ENCODE measurements around the gene FAM98C. TPM values are rescaled to one million over a fixed set of nuclear protein-coding genes. Genes with fewer than 3 reads are reported as not detected.

The FAM98C gene
- polyA plus RNA-seq, 1 donor (not counting 4 experiments of a cell fraction or from before 2014, with no cell fraction given) = 5.8 TPM

GRCh38 chr19:38370299-38370698, 32.6 kb upstream of the FAM98C start:
- Histone ChIP-seq H3K4me2 (ENCODE audit: control insufficient read depth, extremely low read depth, insufficient read depth, low read depth, low read length) (no peak overlapping the region), H3K27ac (ENCODE audit: control insufficient read depth, insufficient read depth, low read length) (no peak overlapping the region), H3K36me3 (ENCODE audit: control insufficient read depth in 2 of 2, extremely low read depth in 1 of 2, insufficient read depth in 2 of 2, low read length in 2 of 2) (no peaks in the 10 kb centered on the region), H4K20me1 (ENCODE audit: control insufficient read depth, extremely low read depth, insufficient read depth, low read length) (no peaks in the 10 kb centered on the region), H3K4me3 (ENCODE audit: control insufficient read depth in 2 of 3, extremely low read depth in 1 of 3, insufficient read depth in 2 of 3, low read depth in 1 of 3, low read length in 3 of 3) (no peak overlapping the region), H3K9me1 (ENCODE audit: control insufficient read depth, extremely low read depth, insufficient read depth, low read length) (no peaks in the 10 kb centered on the region), H3K27me3 (ENCODE audit: control insufficient read depth, extremely low read depth, insufficient read depth, low read length) (no peaks in the 10 kb centered on the region), H3K79me2 (ENCODE audit: control insufficient read depth, insufficient read depth, low read length) (peaks cover 6% of the 10 kb centered on the region), H3K9me3 (ENCODE audit: control insufficient read depth, low read depth, low read length) (no peaks in the 10 kb centered on the region), H3K9ac (ENCODE audit: control insufficient read depth, extremely low read depth, insufficient read depth, low read length) (no peak overlapping the region), H3K4me1 (ENCODE audit: control insufficient read depth, extremely low read depth, insufficient read depth, low read length) (no peaks in the 10 kb centered on the region), H2AFZ (ENCODE audit: control insufficient read depth, low read length) (no peak overlapping the region)
- TF ChIP-seq EZH2 (IDR thresholded peaks at IDR 0.05; ENCODE audit: low read length) = no peak
- TF ChIP-seq, protein P1, sequence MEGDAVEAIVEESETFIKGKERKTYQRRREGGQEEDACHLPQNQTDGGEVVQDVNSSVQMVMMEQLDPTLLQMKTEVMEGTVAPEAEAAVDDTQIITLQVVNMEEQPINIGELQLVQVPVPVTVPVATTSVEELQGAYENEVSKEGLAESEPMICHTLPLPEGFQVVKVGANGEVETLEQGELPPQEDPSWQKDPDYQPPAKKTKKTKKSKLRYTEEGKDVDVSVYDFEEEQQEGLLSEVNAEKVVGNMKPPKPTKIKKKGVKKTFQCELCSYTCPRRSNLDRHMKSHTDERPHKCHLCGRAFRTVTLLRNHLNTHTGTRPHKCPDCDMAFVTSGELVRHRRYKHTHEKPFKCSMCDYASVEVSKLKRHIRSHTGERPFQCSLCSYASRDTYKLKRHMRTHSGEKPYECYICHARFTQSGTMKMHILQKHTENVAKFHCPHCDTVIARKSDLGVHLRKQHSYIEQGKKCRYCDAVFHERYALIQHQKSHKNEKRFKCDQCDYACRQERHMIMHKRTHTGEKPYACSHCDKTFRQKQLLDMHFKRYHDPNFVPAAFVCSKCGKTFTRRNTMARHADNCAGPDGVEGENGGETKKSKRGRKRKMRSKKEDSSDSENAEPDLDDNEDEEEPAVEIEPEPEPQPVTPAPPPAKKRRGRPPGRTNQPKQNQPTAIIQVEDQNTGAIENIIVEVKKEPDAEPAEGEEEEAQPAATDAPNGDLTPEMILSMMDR (optimal IDR thresholded peaks at IDR 0.05 in 1 of 3, IDR thresholded peaks at IDR 0.05 in 1 of 3, conservative IDR thresholded peaks at IDR 0.05 in 1 of 3; ENCODE audit: extremely low read depth in 1 of 3, insufficient read depth in 2 of 3, low read length in 3 of 3) = no peak
- dilution Hi-C loops (cut with MboI; ENCODE audit: extremely low pct_ligation_motif_present, low sequenced_read_pairs) = no loop called here
- no peak for FAIRE-seq
- no peak for DNase-seq (ENCODE audit: low read depth, low spot score)

DNA sequence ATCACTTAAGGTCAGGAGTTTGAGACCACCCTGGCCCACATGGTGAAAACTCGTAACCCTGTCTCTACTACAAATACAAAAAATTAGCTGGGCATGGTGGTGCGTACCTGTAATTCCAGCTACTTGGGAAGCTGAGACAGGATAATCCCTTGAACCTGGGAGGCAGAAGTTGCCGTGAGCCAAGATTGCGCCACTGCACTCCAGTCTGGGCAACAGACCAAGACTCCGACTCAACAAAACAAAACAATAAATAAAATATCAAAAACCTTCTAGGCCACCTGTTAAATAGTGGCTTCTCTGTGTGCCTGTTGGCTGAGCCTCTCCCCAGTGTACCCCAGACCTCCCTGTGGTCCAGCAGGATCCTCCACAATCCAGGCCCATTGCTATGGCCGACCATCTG, 31.8 kb upstream of the FAM98C start:
- dilution Hi-C loops (cut with MboI; ENCODE audit: extremely low pct_ligation_motif_present, low sequenced_read_pairs) = no loop called here
- no peak for DNase-seq (ENCODE audit: low read depth, low spot score)
- FAIRE-seq = no peak

DNA sequence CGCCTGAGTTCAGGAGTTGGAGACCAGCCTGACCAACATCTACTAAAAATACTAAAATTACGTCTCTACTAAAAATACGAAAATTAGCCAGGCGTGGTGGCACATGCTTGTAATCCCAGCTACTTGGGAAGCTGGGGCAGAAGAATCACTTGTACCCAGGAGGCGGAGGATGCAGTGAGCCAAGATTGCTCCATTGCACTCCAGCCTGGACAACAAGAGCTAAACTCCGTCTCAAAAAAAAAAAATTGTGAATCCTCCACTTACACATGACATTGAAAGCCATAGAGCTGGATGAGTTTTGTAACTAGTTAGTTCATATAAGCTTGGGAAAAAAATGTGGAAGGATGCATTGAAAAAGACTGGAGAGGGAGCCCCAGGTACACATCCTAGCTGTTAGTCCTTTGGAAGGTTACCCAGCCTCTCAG, 29.0 kb upstream of the FAM98C start:
- FAIRE-seq = no peak
- H3K4me2 ChIP-seq (ENCODE audit: control insufficient read depth, extremely low read depth, insufficient read depth, low read depth, low read length) = peak overlapping the region; percentile 82
- peaks cover 34% of the 10 kb centered on the region for H3K79me2 ChIP-seq (ENCODE audit: control insufficient read depth, insufficient read depth, low read length)
- no peaks in the 10 kb centered on the region for H4K20me1 ChIP-seq (ENCODE audit: control insufficient read depth, extremely low read depth, insufficient read depth, low read length)
- TF ChIP-seq, protein P1 (optimal IDR thresholded peaks at IDR 0.05 in 1 of 3, IDR thresholded peaks at IDR 0.05 in 1 of 3, conservative IDR thresholded peaks at IDR 0.05 in 1 of 3; ENCODE audit: extremely low read depth in 1 of 3, insufficient read depth in 2 of 3, low read length in 3 of 3) = no peak
- TF ChIP-seq EZH2 (IDR thresholded peaks at IDR 0.05; ENCODE audit: low read length) = no peak
- peaks cover 14% of the 10 kb centered on the region for H3K4me1 ChIP-seq (ENCODE audit: control insufficient read depth, extremely low read depth, insufficient read depth, low read length)
- H2AFZ ChIP-seq (ENCODE audit: control insufficient read depth, low read length) = peak overlapping the region; percentile 95
- peak overlapping the region; percentile 84 for H3K27ac ChIP-seq (ENCODE audit: control insufficient read depth, insufficient read depth, low read length)
- H3K9ac ChIP-seq (ENCODE audit: control insufficient read depth, extremely low read depth, insufficient read depth, low read length) = peak overlapping the region; percentile 97
- DNase-seq (ENCODE audit: low read depth, low spot score) = no peak
- peaks cover 8 to 11% of the 10 kb centered on the region in 2 experiments for H3K36me3 ChIP-seq (ENCODE audit: control insufficient read depth in 2 of 2, extremely low read depth in 1 of 2, insufficient read depth in 2 of 2, low read length in 2 of 2)
- peak overlapping the region; percentile 67 to 83 (median 75) for H3K4me3 ChIP-seq (ENCODE audit: control insufficient read depth in 2 of 3, extremely low read depth in 1 of 3, insufficient read depth in 2 of 3, low read depth in 1 of 3, low read length in 3 of 3)
- H3K27me3 ChIP-seq (ENCODE audit: control insufficient read depth, extremely low read depth, insufficient read depth, low read length) = no peaks in the 10 kb centered on the region
- dilution Hi-C loops (cut with MboI; ENCODE audit: extremely low pct_ligation_motif_present, low sequenced_read_pairs) = no loop called here
- no peaks in the 10 kb centered on the region for H3K9me3 ChIP-seq (ENCODE audit: control insufficient read depth, low read depth, low read length)
- peaks cover 9% of the 10 kb centered on the region for H3K9me1 ChIP-seq (ENCODE audit: control insufficient read depth, extremely low read depth, insufficient read depth, low read length)

More for the DNA sequence above, 31.8 kb upstream of the FAM98C start:
- H3K36me3 ChIP-seq (ENCODE audit: control insufficient read depth in 2 of 2, extremely low read depth in 1 of 2, insufficient read depth in 2 of 2, low read length in 2 of 2) = no peaks in the 10 kb centered on the region
- H3K4me1 ChIP-seq (ENCODE audit: control insufficient read depth, extremely low read depth, insufficient read depth, low read length) = peaks cover 7% of the 10 kb centered on the region
- no peak for TF ChIP-seq EZH2 (IDR thresholded peaks at IDR 0.05; ENCODE audit: low read length)
- H3K27ac ChIP-seq (ENCODE audit: control insufficient read depth, insufficient read depth, low read length) = no peak overlapping the region
- peaks cover 14% of the 10 kb centered on the region for H3K79me2 ChIP-seq (ENCODE audit: control insufficient read depth, insufficient read depth, low read length)
- no peaks in the 10 kb centered on the region for H3K9me1 ChIP-seq (ENCODE audit: control insufficient read depth, extremely low read depth, insufficient read depth, low read length)
- H3K27me3 ChIP-seq (ENCODE audit: control insufficient read depth, extremely low read depth, insufficient read depth, low read length) = no peaks in the 10 kb centered on the region
- H3K4me3 ChIP-seq (ENCODE audit: control insufficient read depth in 2 of 3, extremely low read depth in 1 of 3, insufficient read depth in 2 of 3, low read depth in 1 of 3, low read length in 3 of 3) = no peak overlapping the region
- no peak overlapping the region for H3K4me2 ChIP-seq (ENCODE audit: control insufficient read depth, extremely low read depth, insufficient read depth, low read depth, low read length)
- no peak overlapping the region for H3K9ac ChIP-seq (ENCODE audit: control insufficient read depth, extremely low read depth, insufficient read depth, low read length)
- H4K20me1 ChIP-seq (ENCODE audit: control insufficient read depth, extremely low read depth, insufficient read depth, low read length) = no peaks in the 10 kb centered on the region
- H3K9me3 ChIP-seq (ENCODE audit: control insufficient read depth, low read depth, low read length) = no peaks in the 10 kb centered on the region
- H2AFZ ChIP-seq (ENCODE audit: control insufficient read depth, low read length) = no peak overlapping the region

All from keratinocyte (primary cell).